Tibial nerve (tissue), 3 donors: ENCODE measurements around the gene TMEM222.

ENCODE experiments used
- POLR2A ChIP-seq, 2 donors: fragments of 450-650 bp; IDR thresholded peaks; one replicate each; pipeline ENCODE4 v1.6.1; 2017; ENCODE audit warnings: antibody characterized with exemption in 2 of 2, mild to moderate bottlenecking in 2 of 2, moderate library complexity in 2 of 2
- TF ChIP-seq, protein P1 (sequence below), 5 experiments: fragments of 200-600 bp in 3 of 5; fragments of 450-650 bp in 2 of 5; sonication (generic) in 3 of 5; IDR thresholded peaks; one replicate each; pipeline ENCODE4 v1.5.1; 2016 to 2019; ENCODE audit warnings: antibody characterized with exemption in 5 of 5, mild to moderate bottlenecking in 3 of 5, moderate library complexity in 2 of 5

DNA sequence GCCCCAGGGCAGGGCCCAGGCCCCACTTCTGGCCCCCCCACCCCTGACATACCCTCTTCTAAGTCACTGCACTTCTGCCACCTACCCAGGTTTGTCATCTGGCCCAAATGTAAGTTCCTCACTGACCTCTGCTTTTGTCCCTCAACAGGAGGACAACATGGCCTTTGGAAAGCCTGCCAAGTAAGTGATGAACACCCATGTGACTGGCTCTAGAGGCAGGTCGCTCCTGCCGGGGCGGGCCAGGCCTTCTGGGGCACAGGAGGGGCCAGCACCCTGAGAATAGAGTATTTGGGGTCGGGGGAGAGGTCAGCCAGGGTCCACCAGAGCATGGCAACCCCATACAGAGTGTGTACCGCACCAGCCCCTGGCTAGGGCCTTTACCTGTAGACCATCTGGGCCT is 10.0 kb downstream of the TMEM222 start:
- TF ChIP-seq POLR2A (IDR thresholded peaks at IDR 0.05): no peak
- TF ChIP-seq, protein P1, sequence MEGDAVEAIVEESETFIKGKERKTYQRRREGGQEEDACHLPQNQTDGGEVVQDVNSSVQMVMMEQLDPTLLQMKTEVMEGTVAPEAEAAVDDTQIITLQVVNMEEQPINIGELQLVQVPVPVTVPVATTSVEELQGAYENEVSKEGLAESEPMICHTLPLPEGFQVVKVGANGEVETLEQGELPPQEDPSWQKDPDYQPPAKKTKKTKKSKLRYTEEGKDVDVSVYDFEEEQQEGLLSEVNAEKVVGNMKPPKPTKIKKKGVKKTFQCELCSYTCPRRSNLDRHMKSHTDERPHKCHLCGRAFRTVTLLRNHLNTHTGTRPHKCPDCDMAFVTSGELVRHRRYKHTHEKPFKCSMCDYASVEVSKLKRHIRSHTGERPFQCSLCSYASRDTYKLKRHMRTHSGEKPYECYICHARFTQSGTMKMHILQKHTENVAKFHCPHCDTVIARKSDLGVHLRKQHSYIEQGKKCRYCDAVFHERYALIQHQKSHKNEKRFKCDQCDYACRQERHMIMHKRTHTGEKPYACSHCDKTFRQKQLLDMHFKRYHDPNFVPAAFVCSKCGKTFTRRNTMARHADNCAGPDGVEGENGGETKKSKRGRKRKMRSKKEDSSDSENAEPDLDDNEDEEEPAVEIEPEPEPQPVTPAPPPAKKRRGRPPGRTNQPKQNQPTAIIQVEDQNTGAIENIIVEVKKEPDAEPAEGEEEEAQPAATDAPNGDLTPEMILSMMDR (IDR thresholded peaks at IDR 0.05): no peak
